Measurements from ENCODE around the gene MUS81.

DNA sequence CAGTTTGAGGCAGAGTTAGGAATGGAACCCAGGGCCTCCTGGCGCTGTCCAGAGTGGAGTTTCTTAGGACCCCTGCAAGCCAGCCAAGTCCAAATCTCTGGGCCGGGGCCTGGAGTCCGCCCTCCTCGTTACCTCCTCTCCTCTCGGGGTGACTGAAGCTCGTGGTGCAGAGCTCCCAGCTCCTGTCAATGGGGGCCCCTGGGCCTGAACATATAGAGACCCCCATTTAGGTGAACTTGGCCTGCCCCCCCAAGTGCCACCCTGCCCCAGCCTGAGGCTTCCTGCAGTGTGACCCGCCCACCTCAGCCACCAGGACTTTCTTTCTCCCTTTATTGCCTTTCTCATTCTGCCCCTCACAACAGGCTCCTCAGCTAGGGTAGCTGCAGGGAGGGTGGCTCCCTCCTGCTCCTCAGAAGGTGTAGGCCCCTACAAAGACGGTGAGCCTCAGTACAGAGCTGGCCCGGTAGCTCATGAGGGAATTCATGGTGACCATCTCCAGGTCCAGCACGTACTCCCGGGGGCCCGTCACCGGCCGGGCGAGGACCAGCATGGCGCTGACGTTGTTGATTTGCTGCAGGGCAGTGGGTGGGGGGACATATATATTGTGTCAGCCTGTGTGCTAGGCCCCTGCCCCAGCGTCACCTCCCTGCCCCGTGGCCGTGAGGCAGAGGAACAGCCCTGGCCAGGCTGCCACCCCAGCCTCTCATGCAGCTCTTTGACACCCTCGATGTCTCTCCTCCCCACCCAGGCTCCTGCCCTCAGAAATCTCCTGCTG lies 6.5 kb downstream of the MUS81 start:
- no peak for TF ChIP-seq GATA2 (IDR thresholded peaks at IDR 0.05; ENCODE audit: low read depth, low read length)
- TF ChIP-seq GATA3 (IDR thresholded peaks at IDR 0.05; ENCODE audit: low read depth, low read length): no peak

All from SH-SY5Y (cell line).